ENCODE results near the gene FFAR2. TPM values are rescaled to one million over a fixed set of nuclear protein-coding genes. Genes with fewer than 3 reads are reported as not detected.

FFAR2 gene
- total RNA-seq, 2 donors from 2014 or later = 0.22 to 0.82 TPM

DNA sequence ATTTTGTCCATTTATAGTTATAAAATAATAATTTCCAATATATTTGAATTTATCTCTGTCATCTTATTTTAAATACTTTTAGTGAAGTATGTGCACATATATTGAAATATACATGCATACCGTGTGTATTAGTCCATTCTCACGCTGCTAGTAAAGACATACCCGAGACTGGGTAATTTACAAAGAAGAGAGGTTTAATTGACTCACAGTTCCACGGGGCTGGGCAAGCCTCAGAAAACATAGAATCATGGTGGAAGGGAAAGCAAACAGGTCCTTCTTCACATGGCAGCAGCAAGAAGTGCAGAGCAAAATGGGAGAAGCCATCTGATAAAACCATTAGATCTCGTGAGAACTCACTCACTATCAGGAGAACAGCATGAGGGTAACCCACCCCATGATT lies 37.6 kb upstream of the FFAR2 start:
- TF ChIP-seq, protein P1, sequence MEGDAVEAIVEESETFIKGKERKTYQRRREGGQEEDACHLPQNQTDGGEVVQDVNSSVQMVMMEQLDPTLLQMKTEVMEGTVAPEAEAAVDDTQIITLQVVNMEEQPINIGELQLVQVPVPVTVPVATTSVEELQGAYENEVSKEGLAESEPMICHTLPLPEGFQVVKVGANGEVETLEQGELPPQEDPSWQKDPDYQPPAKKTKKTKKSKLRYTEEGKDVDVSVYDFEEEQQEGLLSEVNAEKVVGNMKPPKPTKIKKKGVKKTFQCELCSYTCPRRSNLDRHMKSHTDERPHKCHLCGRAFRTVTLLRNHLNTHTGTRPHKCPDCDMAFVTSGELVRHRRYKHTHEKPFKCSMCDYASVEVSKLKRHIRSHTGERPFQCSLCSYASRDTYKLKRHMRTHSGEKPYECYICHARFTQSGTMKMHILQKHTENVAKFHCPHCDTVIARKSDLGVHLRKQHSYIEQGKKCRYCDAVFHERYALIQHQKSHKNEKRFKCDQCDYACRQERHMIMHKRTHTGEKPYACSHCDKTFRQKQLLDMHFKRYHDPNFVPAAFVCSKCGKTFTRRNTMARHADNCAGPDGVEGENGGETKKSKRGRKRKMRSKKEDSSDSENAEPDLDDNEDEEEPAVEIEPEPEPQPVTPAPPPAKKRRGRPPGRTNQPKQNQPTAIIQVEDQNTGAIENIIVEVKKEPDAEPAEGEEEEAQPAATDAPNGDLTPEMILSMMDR (IDR thresholded peaks at IDR 0.05) = no peak
- no peak overlapping the region for H3K9ac ChIP-seq (ENCODE audit: low read depth in 2 of 2, low read length in 2 of 2)
- H3K36me3 ChIP-seq = no peaks in the 10 kb centered on the region
- DNase-seq = no peak
- no peaks in the 10 kb centered on the region for H3K4me1 ChIP-seq
- no peaks in the 10 kb centered on the region for H3K27me3 ChIP-seq
- H3K27ac ChIP-seq = no peak overlapping the region
- no peak overlapping the region for H3K4me3 ChIP-seq
- intact Hi-C loops (cut with DNase I) = no loop called here
- H3K9me3 ChIP-seq = no peaks in the 10 kb centered on the region

DNA sequence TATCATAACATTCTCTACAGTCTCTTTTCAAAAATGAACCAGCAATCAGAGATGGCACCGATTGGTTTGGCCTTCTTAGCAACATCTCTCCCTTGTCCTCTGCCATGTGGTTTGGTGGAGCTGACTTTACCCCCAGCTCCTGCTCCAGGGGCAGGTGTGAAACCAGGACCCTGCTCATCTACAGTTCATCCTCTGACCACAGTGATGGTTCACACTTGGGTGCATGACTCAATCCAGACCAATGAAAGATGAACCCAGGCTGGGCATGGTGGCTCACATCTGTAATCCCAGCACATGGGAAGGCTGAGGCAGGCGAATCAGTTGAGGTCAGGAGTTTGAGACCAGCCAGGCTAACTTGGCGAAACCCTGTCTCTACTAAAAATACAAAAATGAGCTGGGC lies 33.6 kb upstream of the FFAR2 start:
- H3K27me3 ChIP-seq = no peaks in the 10 kb centered on the region
- H3K9me3 ChIP-seq = no peaks in the 10 kb centered on the region
- no peak overlapping the region for H3K9ac ChIP-seq (ENCODE audit: low read depth in 2 of 2, low read length in 2 of 2)
- no peak overlapping the region for H3K4me3 ChIP-seq
- no peak overlapping the region for H3K27ac ChIP-seq
- no peaks in the 10 kb centered on the region for H3K4me1 ChIP-seq
- TF ChIP-seq, protein P1 (IDR thresholded peaks at IDR 0.05) = no peak
- no peaks in the 10 kb centered on the region for H3K36me3 ChIP-seq
- intact Hi-C loops (cut with DNase I) = no loop called here
- no peak for DNase-seq

DNA sequence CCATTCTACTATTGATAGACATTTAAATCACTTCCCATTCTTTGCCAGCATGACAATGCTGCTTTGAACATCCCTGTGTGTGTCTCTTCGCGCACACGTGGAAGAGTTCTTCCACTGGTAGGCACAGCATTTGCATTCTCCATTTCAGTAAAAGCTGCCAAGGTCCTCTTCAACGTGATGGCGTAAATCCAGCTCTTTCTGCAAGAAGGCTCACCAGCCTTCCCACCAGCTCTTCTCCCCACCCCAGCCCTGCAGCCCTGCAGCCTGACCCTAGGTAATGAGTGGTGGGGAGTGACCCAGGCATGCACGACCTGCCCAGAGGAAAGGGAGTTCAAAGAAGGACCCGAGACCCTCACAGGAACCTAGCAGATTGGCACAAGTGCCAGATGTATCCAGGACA lies 31.7 kb upstream of the FFAR2 start:
- Histone ChIP-seq H3K4me3 (no peak overlapping the region), H3K9ac (ENCODE audit: low read depth in 2 of 2, low read length in 2 of 2) (no peak overlapping the region), H3K27me3 (no peaks in the 10 kb centered on the region), H3K9me3 (no peaks in the 10 kb centered on the region), H3K27ac (no peak overlapping the region), H3K4me1 (peaks cover 7% of the 10 kb centered on the region), H3K36me3 (no peaks in the 10 kb centered on the region)
- no peak for DNase-seq
- intact Hi-C loops (cut with DNase I) = no loop called here
- TF ChIP-seq, protein P1 (IDR thresholded peaks at IDR 0.05) = no peak

DNA sequence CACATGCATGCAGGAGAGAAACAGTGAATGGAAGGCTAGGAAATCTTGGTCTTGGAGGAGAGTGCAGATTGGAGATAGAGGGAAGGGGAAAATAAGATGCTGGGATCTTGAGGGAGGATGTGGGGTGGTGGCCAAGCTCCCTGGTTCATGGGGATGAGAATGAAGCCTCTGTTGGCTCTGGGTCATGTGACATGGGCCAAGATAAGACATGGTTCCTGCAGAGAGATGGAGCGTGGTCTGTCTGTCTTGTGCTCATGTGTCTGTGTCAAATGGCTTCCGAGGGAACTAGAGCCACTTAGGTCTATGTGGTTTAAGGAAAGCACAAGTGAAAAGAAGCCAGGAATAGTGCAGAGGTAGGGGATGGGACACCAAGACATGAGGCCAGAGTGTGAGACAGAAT lies 30.8 kb upstream of the FFAR2 start:
- Histone ChIP-seq H3K36me3 (no peaks in the 10 kb centered on the region), H3K4me1 (peaks cover 7% of the 10 kb centered on the region), H3K4me3 (no peak overlapping the region), H3K27me3 (no peaks in the 10 kb centered on the region), H3K9ac (ENCODE audit: low read depth in 2 of 2, low read length in 2 of 2) (no peak overlapping the region), H3K27ac (no peak overlapping the region), H3K9me3 (no peaks in the 10 kb centered on the region)
- DNase-seq = no peak
- TF ChIP-seq, protein P1 (IDR thresholded peaks at IDR 0.05) = no peak
- intact Hi-C loops (cut with DNase I) = no loop called here

DNA sequence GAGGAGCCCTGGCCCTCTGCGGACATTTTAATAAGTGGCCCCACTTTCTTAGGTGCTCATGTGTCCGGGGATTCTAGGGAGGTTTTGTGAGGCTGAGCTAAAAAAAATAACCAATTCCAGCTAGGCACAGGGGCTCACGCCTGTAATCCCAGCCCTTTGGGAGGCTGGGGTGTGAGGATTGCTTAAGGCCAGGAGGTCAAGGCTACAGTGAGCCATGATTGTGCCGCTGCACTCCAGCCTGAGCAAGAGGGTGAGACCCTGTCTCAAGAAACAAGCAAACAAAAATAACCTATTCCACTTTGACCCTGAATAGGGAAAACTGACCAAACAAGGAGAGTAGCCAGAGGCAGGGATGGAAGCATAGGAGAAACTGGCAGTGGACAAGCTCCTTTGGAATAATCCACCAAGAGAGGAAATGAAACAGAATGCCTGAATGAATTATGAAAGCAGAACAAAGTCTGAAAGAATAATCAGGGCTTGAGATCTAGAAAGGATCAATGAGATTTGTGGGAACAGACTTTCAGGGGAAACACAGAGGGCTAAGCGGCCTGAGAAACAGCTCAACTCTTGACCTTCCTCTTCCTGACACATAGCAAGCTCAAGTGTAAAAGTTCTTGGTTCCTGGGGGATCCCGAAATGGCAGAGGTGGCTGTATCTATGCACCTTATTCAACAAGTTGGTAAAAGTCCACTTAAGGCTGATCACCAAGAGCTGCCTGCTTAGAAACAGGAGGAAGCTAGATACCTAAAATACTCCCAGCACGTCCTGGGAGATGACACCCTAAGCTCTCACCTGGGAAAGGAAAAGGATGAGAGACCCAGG lies 30.1 kb upstream of the FFAR2 start:
- Histone ChIP-seq H3K27ac (no peak overlapping the region), H3K9me3 (no peaks in the 10 kb centered on the region), H3K36me3 (no peaks in the 10 kb centered on the region), H3K9ac (ENCODE audit: low read depth in 2 of 2, low read length in 2 of 2) (no peak overlapping the region), H3K4me1 (peaks cover 7% of the 10 kb centered on the region), H3K27me3 (no peaks in the 10 kb centered on the region), H3K4me3 (no peak overlapping the region)
- intact Hi-C loops (cut with DNase I) = no loop called here
- DNase-seq = no peak
- TF ChIP-seq, protein P1 (IDR thresholded peaks at IDR 0.05) = no peak

All from colonic mucosa (tissue), 4 donors.